ENCODE results near the gene JARID2. TPM values are rescaled to one million over a fixed set of nuclear protein-coding genes. Genes with fewer than 3 reads are reported as not detected.

Gene JARID2
- total RNA-seq, 1 donor from 2014 or later: 38.9 TPM

- no peak for TF ChIP-seq CTCF (IDR thresholded peaks at IDR 0.05)
- TF ChIP-seq EZH2 (IDR thresholded peaks at IDR 0.05): no peak
- no peak for TF ChIP-seq EZH2phosphoT487 (IDR thresholded peaks at IDR 0.05)
- H3K4me3 Mint-ChIP-seq: no peak overlapping the region
- no peak overlapping the region for H3K27ac Mint-ChIP-seq
- Histone ChIP-seq H3K27me3 (no peaks in the 10 kb centered on the region), H3K9me3 (ENCODE audit: low read depth) (no peaks in the 10 kb centered on the region), H3K36me3 (peaks cover 6% of the 10 kb centered on the region), H2AFZ (replicated peaks) (no peak overlapping the region), H3K4me3 (no peak overlapping the region), H3K4me1 (peaks cover 78% of the 10 kb centered on the region), H3K79me2 (ENCODE audit: low read depth) (peaks cover 99% of the 10 kb centered on the region), H3K9ac (no peak overlapping the region), H4K20me1 (ENCODE audit: low read depth) (peaks cover 81% of the 10 kb centered on the region), H3F3A (ENCODE audit: low read depth) (peaks cover 31% of the 10 kb centered on the region), H3K4me2 (no peak overlapping the region), H3K27ac (no peak overlapping the region)
- peaks cover 3% of the 10 kb centered on the region for H3K27me3 Mint-ChIP-seq (ENCODE audit: insufficient read depth, low read depth)
- no peak for DNase-seq (ENCODE audit: low spot score)
- H3K4me1 Mint-ChIP-seq: peaks cover 87% of the 10 kb centered on the region
- H3K9me3 Mint-ChIP-seq: peaks cover 14% of the 10 kb centered on the region
- H3K36me3 Mint-ChIP-seq: peaks cover 14% of the 10 kb centered on the region
These were observed 189.6 kb downstream of the JARID2 start for GRCh38 chr6:15435468-15435867.

GRCh38 chr6:15436451-15436850 lies 190.6 kb downstream of the JARID2 start:
- Histone ChIP-seq H3K4me3 (no peak overlapping the region), H2AFZ (replicated peaks) (no peak overlapping the region), H4K20me1 (ENCODE audit: low read depth) (peaks cover 81% of the 10 kb centered on the region), H3K4me1 (peaks cover 78% of the 10 kb centered on the region), H3K36me3 (peaks cover 6% of the 10 kb centered on the region), H3F3A (ENCODE audit: low read depth) (peaks cover 26% of the 10 kb centered on the region), H3K9ac (no peak overlapping the region), H3K79me2 (ENCODE audit: low read depth) (peaks cover 99% of the 10 kb centered on the region), H3K4me2 (no peak overlapping the region), H3K9me3 (ENCODE audit: low read depth) (no peaks in the 10 kb centered on the region), H3K27ac (no peak overlapping the region), H3K27me3 (no peaks in the 10 kb centered on the region)
- H3K36me3 Mint-ChIP-seq: peaks cover 14% of the 10 kb centered on the region
- peak overlapping the region; percentile 55 for H3K27ac Mint-ChIP-seq
- H3K4me1 Mint-ChIP-seq: peaks cover 87% of the 10 kb centered on the region
- peaks cover 14% of the 10 kb centered on the region for H3K9me3 Mint-ChIP-seq
- DNase-seq (ENCODE audit: low spot score): no peak
- TF ChIP-seq EZH2phosphoT487 (IDR thresholded peaks at IDR 0.05) (no peak), EZH2 (IDR thresholded peaks at IDR 0.05) (no peak)
- peaks cover 4% of the 10 kb centered on the region for H3K27me3 Mint-ChIP-seq (ENCODE audit: insufficient read depth, low read depth)
- H3K4me3 Mint-ChIP-seq: no peak overlapping the region

- peaks cover 5% of the 10 kb centered on the region for H3K27me3 Mint-ChIP-seq (ENCODE audit: insufficient read depth, low read depth)
- Histone ChIP-seq H3K27ac (no peak overlapping the region), H3K9ac (no peak overlapping the region), H3F3A (ENCODE audit: low read depth) (peaks cover 18% of the 10 kb centered on the region), H3K36me3 (peaks cover 6% of the 10 kb centered on the region), H3K27me3 (no peaks in the 10 kb centered on the region), H3K4me2 (no peak overlapping the region), H3K4me1 (peaks cover 74% of the 10 kb centered on the region), H2AFZ (replicated peaks) (no peak overlapping the region), H3K4me3 (no peak overlapping the region), H4K20me1 (ENCODE audit: low read depth) (peaks cover 81% of the 10 kb centered on the region), H3K9me3 (ENCODE audit: low read depth) (no peaks in the 10 kb centered on the region), H3K79me2 (ENCODE audit: low read depth) (peaks cover 99% of the 10 kb centered on the region)
- peak overlapping the region; percentile 55 for H3K27ac Mint-ChIP-seq
- no peak for DNase-seq (ENCODE audit: low spot score)
- TF ChIP-seq EZH2phosphoT487 (IDR thresholded peaks at IDR 0.05) (no peak), EZH2 (IDR thresholded peaks at IDR 0.05) (no peak), CTCF (IDR thresholded peaks at IDR 0.05) (no peak)
- H3K4me3 Mint-ChIP-seq: no peak overlapping the region
- H3K9me3 Mint-ChIP-seq: peaks cover 14% of the 10 kb centered on the region
- H3K4me1 Mint-ChIP-seq: peaks cover 83% of the 10 kb centered on the region
- peaks cover 14% of the 10 kb centered on the region for H3K36me3 Mint-ChIP-seq
These were observed 191.3 kb downstream of the JARID2 start for GRCh38 chr6:15437090-15437635.

GRCh38 chr6:15439410-15440025 lies 193.6 kb downstream of the JARID2 start:
- Histone ChIP-seq H3K36me3 (peaks cover 6% of the 10 kb centered on the region), H3K9ac (no peak overlapping the region), H3K27me3 (no peaks in the 10 kb centered on the region), H3F3A (ENCODE audit: low read depth) (peaks cover 17% of the 10 kb centered on the region), H3K4me2 (peak overlapping the region; percentile 59), H3K27ac (no peak overlapping the region), H4K20me1 (ENCODE audit: low read depth) (peaks cover 84% of the 10 kb centered on the region), H2AFZ (replicated peaks) (no peak overlapping the region), H3K79me2 (ENCODE audit: low read depth) (peaks cover 99% of the 10 kb centered on the region), H3K4me1 (peaks cover 74% of the 10 kb centered on the region), H3K9me3 (ENCODE audit: low read depth) (no peaks in the 10 kb centered on the region), H3K4me3 (no peak overlapping the region)
- Mint-ChIP-seq H3K27me3 (ENCODE audit: insufficient read depth, low read depth) (peaks cover 5% of the 10 kb centered on the region), H3K9me3 (peaks cover 10% of the 10 kb centered on the region), H3K4me3 (peak overlapping the region; percentile 18), H3K36me3 (peaks cover 13% of the 10 kb centered on the region), H3K27ac (peak overlapping the region; percentile 4), H3K4me1 (peaks cover 75% of the 10 kb centered on the region)
- DNase-seq (ENCODE audit: low spot score): peak; percentile 68
- TF ChIP-seq CTCF (IDR thresholded peaks at IDR 0.05): no peak
- TF ChIP-seq EZH2 (IDR thresholded peaks at IDR 0.05): no peak
- TF ChIP-seq EZH2phosphoT487 (IDR thresholded peaks at IDR 0.05): no peak
